Measurements from ENCODE around the gene LCN6. TPM values are rescaled to one million over a fixed set of nuclear protein-coding genes. Genes with fewer than 3 reads are reported as not detected.

LCN6 gene
- total and polyA plus RNA-seq, 9 of the 15 experiments (the other 6 are each of a cell fraction or from before 2014, with no cell fraction given), result 0.10 to 0.45 (median 0.37) TPM; not detected in 5

- Histone ChIP-seq H3K27me3 (ENCODE audit: control insufficient read depth in 2 of 2, insufficient read depth in 2 of 2, low read length in 2 of 2) (no peaks in the 10 kb centered on the region), H3K4me1 (replicated peaks in 1 of 2; ENCODE audit: control insufficient read depth in 2 of 2, insufficient read depth in 2 of 2, low read length in 2 of 2) (peaks cover 27 to 87% of the 10 kb centered on the region in 2 experiments; a peak in 4 of 5 replicates), H3K4me3 (peak overlapping the region; percentile 67; the same call in 1 of the 2 replicates), H3K79me2 (ENCODE audit: control insufficient read depth, insufficient read depth, low read length) (peaks cover 72% of the 10 kb centered on the region), H4K20me1 (replicated peaks; ENCODE audit: control insufficient read depth, insufficient read depth, low read length) (peaks cover 53% of the 10 kb centered on the region), H3K4me2 (ENCODE audit: insufficient read depth, low read length) (peak overlapping the region; percentile 95), H3K9me1 (ENCODE audit: control insufficient read depth, insufficient read depth, low read length) (peaks cover 8% of the 10 kb centered on the region), H3K9me3 (replicated peaks; ENCODE audit: control insufficient read depth, insufficient read depth, low read depth, low read length) (no peaks in the 10 kb centered on the region), H3K36me3 (ENCODE audit: control insufficient read depth, insufficient read depth, low read length) (peaks cover 73% of the 10 kb centered on the region), H2AFZ (ENCODE audit: low read depth, low read length) (no peak overlapping the region), H3K9ac (ENCODE audit: insufficient read depth in 1 of 2, low read depth in 2 of 2, low read length in 2 of 2) (peak overlapping the region; percentile 90 to 100), H3K27ac (ENCODE audit: extremely low read depth, low read depth, low read length) (peak overlapping the region; percentile 97)
- DNase-seq (ENCODE audit: extremely low read depth in 1 of 4, low spot score in 3 of 4) (no peak), ATAC-seq (no peak), FAIRE-seq (peak; percentile 15)
- POLR2A ChIA-PET, result interaction anchor here (0.5 to 5.3 kb wide), 5 partner anchors 8 to 212 kb away, joined by 3 to 44 read pairs (median 3); partner anchors contain the start of gene DIPK1B
- in situ Hi-C loops (cut with MboI) (no loop called here), intact Hi-C loops (cut with micrococcal nuclease) (no loop called here)
- WGBS (ENCODE audit: insufficient coverage, low coverage, missing lambda C conversion rate), result 55% methylated on average over 8 of the region's 10 CpGs
- BruUV-seq (replicated peaks), result no TSS peak
- CTCF ChIA-PET (ENCODE audit: low intra/inter-chr PET ratio), result no interaction called here
- TF ChIP-seq NFXL1 (CRISPR knock-in tag; IDR thresholded peaks at IDR 0.05) (no peak), HMGN3 (IDR thresholded peaks at IDR 0.05; ENCODE audit: borderline replicate concordance, extremely low read depth, insufficient read length, low read depth, low read length) (no peak), TRIM28 (IDR thresholded peaks at IDR 0.05) (no peak), XRCC3 (IDR thresholded peaks at IDR 0.05) (no peak), EGR1 (conservative IDR thresholded peaks at IDR 0.05) (peak; percentile 68), NRF1 (conservative IDR thresholded peaks at IDR 0.05 in 1 of 2, IDR thresholded peaks at IDR 0.05 in 1 of 2) (no peak), RBM39 (optimal IDR thresholded peaks at IDR 0.05; ENCODE audit: low read depth, low read length) (peak; percentile 41), CBX2 (IDR thresholded peaks at IDR 0.05; ENCODE audit: insufficient read depth, low read length, poor library complexity, severe bottlenecking) (no peak), MAX (CRISPR knock-in tag; IDR thresholded peaks at IDR 0.05) (no peak), ATF3 (IDR thresholded peaks at IDR 0.05) (peak; percentile 54), ATF3 (CRISPR knock-in tag; conservative IDR thresholded peaks at IDR 0.05) (no peak), LCOR (CRISPR knock-in tag; IDR thresholded peaks at IDR 0.05) (no peak), FOXA3 (CRISPR knock-in tag; conservative IDR thresholded peaks at IDR 0.05 in 1 of 2, IDR thresholded peaks at IDR 0.05 in 1 of 2) (no peak), ZNF639 (CRISPR knock-in tag; conservative IDR thresholded peaks at IDR 0.05 in 1 of 2, IDR thresholded peaks at IDR 0.05 in 1 of 2) (no peak), XRCC5 (IDR thresholded peaks at IDR 0.05; ENCODE audit: low read depth, low read length) (no peak), ILF3 (IDR thresholded peaks at IDR 0.05; ENCODE audit: borderline replicate concordance) (no peak)
- TF ChIP-seq, protein P1, sequence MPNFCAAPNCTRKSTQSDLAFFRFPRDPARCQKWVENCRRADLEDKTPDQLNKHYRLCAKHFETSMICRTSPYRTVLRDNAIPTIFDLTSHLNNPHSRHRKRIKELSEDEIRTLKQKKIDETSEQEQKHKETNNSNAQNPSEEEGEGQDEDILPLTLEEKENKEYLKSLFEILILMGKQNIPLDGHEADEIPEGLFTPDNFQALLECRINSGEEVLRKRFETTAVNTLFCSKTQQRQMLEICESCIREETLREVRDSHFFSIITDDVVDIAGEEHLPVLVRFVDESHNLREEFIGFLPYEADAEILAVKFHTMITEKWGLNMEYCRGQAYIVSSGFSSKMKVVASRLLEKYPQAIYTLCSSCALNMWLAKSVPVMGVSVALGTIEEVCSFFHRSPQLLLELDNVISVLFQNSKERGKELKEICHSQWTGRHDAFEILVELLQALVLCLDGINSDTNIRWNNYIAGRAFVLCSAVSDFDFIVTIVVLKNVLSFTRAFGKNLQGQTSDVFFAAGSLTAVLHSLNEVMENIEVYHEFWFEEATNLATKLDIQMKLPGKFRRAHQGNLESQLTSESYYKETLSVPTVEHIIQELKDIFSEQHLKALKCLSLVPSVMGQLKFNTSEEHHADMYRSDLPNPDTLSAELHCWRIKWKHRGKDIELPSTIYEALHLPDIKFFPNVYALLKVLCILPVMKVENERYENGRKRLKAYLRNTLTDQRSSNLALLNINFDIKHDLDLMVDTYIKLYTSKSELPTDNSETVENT (CRISPR knock-in tag; IDR thresholded peaks at IDR 0.05), result no peak
These were observed 22.7 kb downstream of the LCN6 start for GRCh38 chr9:136725612-136726011.

Measured in K562 (cell line).